ENCODE results near the gene FAM171A2.
"Not testable (repeated sequence)": the region's sequence is repeated elsewhere in the genome, so short reads cannot be mapped to it uniquely, and the experiment has no call there.

Gene FAM171A2

DNA sequence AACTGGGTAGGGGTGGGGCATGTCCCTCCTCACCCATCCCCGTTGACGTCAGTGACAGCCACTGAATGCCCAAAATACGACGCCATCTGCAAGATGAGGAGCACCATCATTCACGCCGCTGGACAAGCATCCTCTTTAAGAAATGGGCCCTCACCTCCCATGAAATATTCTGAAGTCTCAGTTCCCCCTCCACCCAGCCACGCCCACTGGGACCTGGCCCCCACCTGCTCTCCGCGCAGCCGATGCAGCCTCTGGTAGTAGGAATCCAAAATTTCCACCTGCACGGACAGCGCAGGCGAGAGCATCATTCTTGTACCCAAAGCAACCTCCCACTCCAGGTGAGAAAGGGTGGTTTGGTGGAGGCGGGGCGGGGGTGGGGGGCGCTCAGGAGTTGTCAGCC, 20.2 kb upstream of the FAM171A2 start:
- DNase-seq (ENCODE audit: low read depth in 2 of 2), result no peak

DNA sequence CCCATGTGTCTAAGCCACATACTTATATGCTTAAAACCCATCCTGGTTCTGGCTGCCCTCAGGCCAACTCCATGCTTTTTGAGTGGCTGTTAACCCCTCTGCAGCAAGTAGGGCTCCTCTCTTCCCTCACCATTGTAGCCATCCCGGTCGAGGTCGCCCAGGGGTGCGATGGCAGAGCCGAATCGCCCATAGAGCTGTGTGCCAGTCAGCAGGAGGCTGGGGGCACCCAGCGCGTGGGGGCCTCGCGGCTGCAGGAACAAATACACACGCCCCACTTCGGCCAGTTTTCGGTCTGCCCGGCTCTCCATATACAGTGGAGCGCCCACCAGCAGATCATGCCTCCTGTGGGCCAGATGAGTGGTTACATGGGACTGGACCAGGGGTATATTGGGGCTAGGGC, 19.7 kb upstream of the FAM171A2 start:
- no peak for DNase-seq (ENCODE audit: low read depth in 2 of 2)

DNA sequence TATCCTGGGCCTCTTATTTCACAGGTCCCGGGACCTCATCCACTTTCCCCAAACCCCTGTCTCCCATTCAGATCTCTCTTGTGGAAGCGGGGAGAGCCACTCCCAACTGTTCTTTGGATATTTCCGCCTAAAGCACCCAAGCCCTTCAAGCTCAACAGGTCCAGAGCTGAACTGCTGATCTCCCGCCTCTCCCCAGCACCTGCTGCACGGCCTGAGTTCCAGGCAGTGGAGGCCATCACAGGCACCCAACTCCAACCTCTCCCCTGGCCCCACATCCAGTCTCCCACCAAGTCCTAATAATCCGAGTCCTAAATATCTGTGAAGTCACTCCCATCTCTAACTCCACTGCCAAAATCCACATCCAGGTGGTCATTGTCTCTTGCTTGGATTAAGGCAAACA, 19.3 kb upstream of the FAM171A2 start:
- no peak for DNase-seq (ENCODE audit: low read depth in 2 of 2)

DNA sequence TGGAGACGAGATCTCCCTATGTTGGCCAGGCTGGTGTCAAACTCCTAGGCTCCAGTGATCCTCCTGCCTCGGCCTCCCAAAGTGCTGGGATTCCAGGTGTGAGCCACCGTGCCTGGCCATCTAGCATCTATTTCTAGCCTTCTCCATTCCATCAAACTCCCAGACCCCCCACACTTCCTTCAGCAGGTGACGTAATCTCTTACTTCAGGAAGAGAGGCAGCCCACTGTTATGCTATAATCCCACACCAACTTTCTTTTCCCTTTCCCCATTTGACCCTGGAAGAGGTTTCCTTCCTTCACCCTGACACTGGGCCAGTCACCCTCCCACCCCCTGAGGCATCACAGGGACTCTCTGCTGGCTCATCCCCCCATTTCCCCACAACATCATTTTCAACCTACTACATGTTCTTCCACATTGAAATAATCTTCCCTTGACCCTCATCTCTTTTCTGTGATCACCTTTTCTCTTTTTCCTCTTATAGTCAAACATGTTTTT, 18.2 kb upstream of the FAM171A2 start:
- DNase-seq (ENCODE audit: low read depth in 2 of 2), result no peak

DNA sequence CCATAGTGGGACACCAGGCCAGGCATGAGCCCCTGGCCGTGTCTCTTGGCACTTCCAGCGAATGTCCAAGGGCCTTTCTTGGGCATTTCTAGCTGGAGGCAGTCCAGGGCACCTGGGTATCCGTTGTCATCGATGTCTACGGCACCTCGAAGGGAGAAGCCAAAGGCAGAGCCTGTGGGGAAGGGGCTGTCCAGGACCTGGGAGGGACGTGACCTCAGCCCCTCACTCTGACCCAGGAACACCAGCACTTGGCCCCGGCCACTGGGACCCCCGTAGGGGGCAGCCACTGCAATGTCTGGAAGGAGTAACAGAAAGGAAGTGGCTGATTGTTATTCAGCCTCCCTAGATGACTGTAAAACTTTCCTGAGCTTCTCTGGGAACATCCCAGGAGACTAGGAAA, 17.1 kb upstream of the FAM171A2 start:
- no peak for DNase-seq (ENCODE audit: low read depth in 2 of 2)

DNA sequence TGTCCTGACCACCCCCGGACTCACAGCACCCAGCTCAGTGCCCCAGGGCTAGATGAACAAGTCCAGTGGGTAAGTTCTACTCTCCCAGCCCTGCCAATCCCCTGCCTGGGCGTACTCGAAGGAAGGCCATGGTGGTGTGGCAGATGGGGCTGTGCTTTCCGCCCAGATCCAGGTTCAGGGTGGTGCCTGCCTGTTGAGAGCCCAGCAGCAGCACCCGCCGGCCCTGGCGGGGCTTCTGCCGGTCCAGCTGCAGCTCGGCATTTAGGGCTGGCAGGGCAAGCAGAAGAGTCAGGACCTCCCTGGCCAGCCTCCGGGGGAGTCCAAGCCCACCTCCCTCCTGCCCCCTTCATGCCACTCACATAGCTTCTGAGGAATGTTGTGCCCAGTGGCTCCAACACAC, 16.2 kb upstream of the FAM171A2 start:
- DNase-seq (ENCODE audit: low read depth in 2 of 2), result no peak

DNA sequence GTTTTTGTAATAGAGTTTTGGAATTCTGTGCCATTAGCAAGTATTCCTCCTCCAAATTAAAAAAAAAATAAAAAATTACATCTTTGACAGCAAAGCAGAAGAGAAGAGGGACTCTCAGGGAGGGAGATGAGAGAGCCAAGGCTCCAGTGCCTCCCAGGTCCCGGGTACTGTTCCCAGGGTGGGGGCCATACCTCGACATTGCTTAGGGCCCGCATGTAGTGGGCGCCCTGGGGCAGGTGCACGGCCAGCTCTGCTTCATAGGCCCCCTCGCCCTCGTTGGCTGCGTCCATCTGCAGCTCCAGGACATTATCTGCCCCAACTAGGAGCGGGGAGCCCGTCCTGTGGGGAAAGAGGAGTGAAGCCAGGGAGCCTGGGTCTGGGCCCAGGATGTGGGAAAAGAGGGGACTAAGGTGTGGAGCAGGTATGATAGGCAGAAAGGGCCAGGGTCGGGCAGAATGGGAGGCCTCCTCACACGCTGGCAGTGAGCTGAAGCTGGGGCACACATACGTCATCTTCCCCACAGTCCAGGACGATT, 14.6 kb upstream of the FAM171A2 start:
- DNase-seq (ENCODE audit: low read depth in 2 of 2), result no peak

DNA sequence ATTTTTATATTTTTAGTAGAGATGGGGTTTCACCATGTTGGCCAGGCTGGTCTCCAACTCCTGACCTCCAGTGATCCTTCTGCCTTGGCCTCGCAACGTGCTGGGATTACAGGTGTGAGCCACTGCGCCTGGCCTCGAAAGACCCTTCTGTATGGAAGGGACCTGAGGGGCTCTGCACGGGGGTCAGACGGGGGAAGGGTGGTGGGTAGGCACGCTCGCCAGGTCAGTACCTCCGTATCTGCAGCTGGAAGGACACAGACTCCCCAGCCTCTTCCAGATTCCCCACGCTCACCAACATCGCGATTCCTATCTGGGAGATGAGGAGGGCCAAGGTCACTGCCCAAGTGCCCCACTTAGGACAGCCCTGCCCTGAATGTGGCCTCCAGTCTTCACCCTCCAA, 13.1 kb upstream of the FAM171A2 start:
- DNase-seq (ENCODE audit: low read depth in 2 of 2), result no peak

DNA sequence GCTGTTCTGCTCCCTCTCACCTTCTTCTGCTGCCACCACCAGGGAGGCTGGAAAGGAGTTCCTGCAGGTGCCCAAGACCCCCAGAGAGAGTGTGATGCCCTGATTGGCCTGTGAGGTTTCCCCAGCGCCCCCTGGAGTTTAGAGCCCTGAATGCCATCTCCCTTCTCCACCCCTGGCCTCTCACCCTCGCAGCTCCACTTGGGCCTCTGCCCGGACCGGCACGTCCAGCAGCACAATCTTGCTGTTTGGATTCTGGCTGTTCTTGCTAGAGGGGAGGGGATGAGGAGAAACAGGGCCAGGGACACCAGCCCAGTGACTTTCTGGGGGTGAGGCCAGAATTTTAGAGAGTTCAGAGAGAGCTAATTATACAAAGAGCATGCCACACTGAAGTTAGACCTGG, 12.5 kb upstream of the FAM171A2 start:
- no peak for DNase-seq (ENCODE audit: low read depth in 2 of 2)

DNA sequence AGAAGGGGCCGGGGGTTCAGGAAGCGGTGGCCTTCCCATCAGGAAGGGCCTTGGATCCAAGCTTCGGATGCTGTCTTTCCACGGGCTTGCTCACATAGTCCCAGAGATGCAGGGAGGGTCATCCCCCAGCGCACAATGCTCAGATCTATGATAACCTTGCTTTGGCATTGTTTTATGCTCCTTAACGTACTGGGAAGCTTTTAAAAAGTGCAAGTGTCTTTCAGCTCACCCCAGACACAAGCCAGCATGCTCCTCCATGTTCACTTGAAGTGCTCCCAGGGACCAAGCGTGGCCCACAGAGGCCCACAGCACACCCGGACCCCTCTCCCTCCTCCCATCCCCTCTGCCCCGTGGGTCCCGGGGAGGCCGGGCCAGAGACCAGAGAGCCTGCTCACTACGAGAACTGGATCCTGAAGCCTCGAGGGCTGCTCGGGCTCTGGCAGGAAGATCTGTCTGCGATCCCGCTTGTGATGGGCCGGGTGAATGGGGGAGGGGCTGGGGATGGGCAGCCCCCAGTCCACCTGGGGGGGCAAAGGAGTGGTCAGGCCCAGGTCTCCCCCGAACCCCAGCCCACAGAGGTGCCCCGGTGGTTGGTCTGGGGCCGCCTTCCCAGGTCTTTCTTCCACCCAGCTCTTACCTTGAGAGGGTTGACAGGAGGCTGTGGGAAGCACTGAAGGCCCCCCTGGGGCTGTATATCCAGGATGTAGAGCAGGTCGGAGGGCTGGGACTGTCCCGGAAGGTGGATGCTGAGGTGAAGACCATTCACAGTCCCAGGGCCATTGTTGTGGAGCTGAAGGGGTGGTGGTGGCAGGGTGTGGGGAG, 11.8 kb upstream of the FAM171A2 start:
- no peak for DNase-seq (ENCODE audit: low read depth in 2 of 2)

DNA sequence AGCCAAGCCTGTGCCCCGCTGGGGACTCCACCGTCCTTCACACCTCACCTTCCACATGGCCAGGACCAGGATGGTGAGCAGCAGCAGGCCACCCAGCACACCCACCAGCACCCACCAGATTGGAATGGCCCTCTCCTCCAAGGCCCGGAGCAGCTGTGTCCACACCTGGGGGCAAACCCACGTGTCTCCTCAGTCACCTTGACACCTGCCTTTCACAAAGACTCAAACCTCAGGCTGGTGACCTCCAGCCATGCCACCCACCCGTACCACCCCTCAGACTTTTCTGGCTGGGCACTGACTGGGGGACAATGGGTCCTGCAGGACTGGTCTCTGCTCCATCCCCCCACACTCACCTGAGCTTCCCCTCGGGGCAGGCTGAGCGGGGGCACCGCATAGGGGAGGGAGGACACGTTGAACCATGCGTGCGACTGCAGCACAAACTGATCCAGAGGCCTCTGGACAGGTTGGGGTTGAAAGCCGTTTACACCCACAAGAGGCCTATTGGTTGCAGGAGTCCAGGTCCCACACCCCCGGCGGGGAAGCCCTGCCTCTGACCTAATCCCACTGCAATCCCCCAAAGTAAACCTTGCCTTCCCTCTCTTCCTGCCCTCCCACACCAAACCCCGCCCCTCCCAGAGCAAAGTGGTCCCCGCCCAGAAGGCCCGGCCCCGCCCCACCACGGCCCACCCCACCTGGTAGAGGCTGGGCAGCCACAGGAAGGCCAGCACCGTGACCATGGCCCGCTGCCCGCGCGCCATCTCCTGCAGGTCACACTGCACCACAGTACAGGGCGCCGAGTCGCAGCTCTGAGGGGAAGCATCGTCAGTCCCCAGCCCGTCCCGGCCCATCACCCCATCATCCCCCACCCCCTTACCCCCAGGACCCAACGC, 10.9 kb upstream of the FAM171A2 start:
- DNase-seq (ENCODE audit: low read depth in 2 of 2), result no peak

DNA sequence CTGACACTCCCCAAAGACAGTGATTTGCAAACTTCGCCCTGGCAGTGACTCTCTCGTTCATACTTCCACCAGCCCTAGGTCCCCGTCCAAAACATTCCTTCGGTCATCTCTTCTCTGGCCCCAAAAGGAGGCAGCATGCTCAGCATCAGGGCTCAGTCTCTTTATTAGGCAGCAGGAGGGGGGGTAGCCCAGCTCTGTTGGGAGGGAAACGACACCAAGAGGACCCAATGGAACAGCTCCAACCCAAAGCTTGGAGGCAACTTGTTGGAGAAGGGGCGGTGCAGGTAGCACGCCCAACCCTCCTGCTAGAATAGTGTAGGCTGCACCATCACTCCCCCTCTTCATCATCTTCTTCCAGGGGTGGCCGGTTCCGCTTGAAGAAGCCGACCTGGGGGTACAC, 8.4 kb upstream of the FAM171A2 start:
- DNase-seq (ENCODE audit: low read depth in 2 of 2), result no peak

DNA sequence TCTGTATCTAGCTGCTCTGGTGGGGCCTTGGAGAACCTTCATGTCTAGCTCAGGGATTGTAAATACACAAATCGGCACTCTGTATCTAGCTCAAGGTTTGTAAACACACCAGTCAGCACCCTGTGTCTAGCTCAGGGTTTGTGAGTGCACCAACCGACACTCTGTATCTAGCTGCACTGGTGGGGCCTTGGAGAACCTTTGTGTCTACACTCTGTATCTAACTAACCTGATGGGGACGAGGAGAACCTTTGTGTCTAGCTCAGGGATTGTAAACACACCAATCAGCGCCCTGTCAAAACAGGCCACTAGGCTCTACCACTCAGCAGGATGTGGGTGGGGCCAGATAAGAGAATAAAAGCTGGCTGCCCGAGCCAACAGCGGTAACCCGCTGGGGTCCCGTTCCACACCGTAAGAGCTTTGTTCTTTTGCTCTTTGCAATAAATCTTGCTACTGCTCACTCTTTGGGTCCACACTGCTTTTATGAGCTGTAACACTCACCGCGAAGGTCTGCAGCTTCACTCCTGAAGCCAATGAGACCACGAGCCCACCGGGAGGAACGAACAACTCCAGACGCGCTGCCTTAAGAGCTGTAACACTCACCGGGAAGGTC, 5.9 kb upstream of the FAM171A2 start:
- DNase-seq (ENCODE audit: low read depth in 2 of 2), result not testable (repeated sequence)

DNA sequence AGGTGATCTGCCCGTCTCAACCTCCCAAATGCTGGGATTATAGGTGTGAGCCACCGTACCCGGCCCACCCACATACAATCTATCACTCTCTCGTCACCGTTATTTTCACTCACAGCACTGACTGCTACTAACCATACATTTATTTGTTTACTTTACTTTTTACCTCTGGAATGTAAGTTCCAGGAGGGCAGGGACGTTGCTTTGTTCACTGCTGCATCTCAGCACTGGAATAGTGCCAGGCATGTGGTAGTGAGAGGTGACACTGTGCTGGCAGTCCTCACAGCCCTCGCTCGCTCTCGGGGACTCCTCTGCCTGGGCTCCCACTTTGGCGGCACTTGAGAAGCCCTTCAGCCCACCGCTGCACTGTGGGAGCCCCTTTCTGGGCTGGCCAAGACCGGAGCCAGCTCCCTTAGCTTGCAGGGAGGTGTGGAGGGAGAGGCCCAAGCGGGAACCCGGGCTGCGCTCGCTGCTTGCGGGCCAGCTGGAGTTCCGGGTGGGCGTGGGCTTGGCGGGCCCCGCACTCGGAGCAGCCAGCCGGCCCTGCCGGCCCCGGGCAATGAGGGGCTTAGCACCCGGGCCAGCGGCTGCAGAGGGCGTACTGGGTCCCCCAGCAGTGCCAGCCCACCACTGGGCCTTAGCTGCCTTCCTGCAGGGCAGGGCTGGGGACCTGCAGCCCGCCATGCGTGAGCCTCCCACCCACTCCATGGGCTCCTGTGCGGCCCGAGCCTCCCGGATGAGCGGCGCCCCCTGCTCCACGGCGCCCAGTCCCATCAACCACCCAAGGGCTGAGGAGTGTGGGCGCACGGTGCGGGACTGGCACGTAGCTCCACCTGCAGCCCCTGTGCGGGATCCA, 5.0 kb upstream of the FAM171A2 start:
- not testable (repeated sequence) for DNase-seq (ENCODE audit: low read depth in 2 of 2)

DNA sequence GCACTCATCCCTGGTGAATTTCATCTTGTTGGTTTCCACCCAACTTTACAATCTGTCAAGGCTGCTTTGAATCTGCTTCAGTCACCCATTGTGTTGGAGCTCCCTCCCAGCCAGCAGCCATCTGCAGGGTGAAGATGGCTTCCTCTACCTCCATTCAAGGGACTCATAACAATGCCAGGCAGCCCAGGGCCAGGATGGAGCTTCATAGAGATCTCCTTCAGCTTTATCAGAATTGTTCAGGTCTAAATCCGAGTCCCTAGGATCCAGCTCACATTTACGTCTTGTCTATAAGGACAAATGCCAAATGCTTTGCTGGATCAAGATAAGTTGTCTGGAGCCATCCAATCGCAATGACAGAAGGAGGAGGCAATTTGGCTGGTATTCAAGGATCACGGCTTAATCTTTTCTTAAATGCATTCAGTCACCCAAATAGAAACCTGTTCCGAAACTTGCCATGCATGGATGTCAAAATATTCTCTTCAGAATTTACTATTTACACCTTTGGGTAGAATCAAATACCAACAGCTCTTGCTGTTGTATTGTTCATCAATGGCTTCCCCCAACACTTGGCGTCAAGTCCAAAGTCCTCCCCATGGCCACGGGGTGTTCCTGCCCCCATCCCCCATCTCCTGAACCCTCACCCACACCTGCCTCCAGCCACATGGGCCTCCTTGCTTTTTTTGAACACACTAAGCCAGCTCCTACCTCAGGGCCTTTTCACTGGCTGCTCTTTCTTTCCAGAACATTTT, 3.8 kb upstream of the FAM171A2 start:
- no peak for DNase-seq (ENCODE audit: low read depth in 2 of 2)

DNA sequence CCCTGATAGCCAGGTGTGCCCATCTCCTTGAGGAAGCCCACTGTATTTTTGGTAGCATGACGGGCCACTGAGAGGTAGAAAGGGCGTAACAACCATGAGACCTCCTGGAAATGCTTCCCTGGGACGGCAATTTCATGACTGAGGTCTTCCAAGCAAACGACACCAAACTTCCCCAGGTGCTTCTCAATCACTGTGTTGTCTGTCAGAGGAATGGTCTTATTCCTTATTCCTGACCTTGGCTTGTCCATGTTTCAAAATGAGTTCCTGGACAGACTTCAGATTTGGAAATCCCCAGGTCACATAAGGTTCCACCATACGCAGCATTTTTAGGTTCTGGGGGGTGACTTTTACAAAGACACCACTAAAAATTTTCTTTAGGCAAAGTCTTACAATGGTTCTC, 1.4 kb upstream of the FAM171A2 start:
- not testable (repeated sequence) for DNase-seq (ENCODE audit: low read depth in 2 of 2)

DNA sequence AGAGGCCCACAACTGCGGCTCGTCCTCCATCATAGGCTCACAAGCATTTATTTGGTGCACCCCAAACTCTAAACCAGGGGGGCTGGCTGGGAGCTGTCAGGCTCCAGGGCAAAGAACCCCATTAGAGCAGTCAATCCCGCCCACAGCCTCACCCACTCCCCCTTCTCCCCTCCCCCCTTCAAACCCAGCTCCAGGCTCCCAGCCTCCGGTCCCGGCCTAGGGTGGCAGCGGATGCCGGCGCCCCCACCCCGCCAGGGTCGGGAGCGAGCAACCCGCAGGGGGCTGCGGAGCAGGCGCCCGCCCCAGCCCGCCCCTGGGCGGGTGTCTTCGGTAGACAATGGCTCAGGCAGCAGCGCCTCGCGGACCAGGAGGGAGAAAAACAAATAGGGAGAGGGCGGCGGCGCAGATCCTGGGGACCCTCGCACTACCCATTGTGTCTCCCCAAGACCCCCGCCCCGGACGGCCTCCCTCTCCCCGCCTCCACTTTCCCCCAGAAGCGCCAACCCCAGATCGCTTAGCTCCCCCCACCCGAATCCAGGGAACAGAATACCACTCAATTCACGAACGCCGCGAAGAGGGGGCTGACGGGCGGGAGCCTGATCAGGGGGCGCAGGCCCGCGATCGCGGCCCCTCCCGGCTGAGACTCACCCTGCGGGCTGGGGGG, 572 bp downstream of the FAM171A2 start:
- no peak for DNase-seq (ENCODE audit: low read depth in 2 of 2)

DNA sequence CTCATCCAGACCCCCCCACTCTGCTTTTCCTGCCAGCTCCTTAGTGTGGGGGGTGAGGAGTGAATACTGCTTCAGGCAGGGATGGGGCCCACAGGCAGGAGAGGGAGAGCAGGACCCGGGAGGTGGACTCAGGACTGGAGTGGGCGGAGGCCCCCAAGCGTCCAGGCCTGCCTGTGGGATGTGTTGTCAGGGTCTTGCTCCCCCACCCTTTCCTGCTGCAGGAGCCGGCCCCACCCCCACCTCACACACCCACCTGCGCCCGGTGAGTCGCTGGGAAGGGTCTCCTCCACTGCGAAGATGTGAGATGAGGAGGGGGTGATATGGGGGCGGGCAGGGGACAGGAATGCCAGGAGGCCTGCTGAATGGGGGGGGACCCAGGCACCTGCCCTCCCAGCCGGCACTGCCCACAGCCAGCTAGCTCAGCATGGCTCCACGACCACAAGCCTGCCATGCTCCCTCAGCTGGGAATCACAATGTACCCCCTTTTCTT, 1.1 kb downstream of the FAM171A2 start:
- no peak for DNase-seq (ENCODE audit: low read depth in 2 of 2)
